Endometrium (tissue), 2 donors: ENCODE data around the gene SLC26A9.

Experiments used
- FAIRE-seq: peaks from 2 replicates; lab custom pipeline; 2012; peaks lifted over from hg19 to GRCh38; lab: Jason Lieb, UNC
- donor health status: control.
- donor health status: control.

The SLC26A9 gene

DNA sequence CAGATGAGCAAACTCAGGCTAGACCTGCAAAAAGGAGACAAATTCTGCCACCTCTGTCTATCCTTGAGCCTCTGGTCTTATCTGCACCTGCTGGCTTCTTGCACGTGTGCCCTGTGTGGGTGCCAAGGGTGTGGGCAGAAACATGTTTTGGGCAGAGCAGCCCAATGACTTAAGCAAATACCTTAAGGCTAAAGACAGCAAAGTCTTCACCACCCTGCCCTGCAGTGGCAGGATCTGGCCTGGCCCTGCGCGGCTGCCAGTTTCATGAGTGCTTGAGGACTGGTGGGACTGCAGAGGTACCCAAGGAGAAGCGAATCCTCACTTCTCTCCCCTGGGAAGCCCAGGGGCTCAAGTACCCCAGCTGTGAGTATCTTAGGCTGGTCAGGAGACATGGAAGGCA, 3.8 kb upstream of the SLC26A9 start:
- FAIRE-seq = no peak

DNA sequence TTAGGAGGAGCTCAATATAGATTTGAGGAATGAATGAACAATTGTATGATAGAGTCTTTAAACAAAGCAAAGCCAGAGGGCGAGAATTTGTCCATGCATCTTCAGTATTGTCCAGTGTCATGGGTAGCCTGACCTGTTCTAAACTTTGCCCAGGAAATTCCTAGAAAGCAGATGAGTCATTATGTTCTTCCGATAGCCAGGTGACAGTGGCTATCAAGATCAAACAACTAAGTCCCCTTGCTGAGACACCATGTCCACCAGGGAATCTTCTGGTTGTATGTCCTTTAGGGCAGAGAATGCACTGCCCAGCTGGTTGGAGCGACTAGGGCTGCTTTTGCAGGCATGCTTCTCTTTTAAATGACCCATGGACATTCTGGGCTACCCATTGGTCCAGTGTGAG, 1.8 kb upstream of the SLC26A9 start:
- FAIRE-seq = no peak

DNA sequence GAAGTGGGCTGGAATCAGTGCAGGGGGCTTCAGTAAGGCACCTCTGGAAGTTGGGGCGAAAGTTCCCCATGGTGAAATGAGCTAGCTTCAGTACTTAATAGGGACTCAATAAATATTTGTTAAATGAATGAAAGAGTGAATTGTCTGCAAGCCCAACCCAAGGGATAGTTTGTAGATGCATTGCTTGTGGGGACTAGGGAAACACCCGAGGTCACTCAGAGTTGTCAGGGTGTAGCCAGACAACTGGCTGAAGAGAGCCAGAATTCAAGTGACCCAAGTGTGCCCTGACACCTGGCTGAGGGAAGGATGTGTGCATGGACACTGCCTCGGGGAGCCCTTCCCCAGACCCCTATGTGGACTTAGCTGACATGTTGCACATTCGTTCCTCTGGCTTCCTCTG, 1.3 kb upstream of the SLC26A9 start:
- no peak for FAIRE-seq

DNA sequence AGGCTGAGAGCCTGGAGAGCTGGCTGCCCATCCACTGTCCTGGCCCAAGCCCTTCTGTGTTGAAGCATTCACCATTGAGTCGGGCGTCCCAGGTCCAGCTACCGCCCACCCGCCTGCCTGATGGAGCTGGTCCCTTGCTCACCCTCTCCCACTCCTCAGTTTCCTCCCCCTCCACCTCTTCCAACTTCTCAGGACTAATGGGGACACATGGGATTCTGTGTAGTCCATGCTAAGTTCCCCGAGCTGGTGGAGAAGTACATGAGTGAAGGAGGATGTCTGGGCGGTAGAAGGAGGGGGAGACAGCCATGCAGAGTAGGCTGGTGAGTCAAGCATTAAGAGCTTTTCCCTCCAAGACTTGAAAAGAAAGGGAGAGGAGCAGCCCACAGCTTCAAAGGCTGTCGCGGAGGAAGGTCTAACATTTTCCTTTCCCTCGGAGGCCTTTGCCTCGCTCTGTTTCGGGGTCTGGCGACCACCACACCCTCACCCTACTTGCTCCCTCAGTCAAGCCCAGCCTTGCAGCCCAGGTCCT, 561 bp downstream of the SLC26A9 start:
- FAIRE-seq = no peak

DNA sequence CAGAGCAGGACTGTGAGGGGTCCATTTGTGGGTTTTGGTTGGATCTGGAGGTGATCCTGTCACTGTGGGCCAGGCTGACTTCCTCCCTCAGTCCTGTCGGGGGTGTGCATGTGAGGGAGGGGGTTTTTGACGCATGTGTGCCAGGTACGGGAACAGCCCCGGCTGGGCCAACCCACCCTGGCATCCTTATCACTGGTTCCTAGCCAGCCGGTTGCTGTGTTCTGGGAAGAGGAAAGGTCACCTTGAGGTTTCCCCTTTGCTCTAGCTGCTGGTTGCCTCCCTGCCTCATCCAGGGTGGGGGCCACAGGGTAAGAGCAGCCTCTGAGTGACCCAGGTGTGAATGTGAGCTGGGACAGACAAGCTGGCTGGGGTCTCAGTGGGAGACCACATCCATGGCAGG, 2.5 kb downstream of the SLC26A9 start:
- FAIRE-seq = no peak

DNA sequence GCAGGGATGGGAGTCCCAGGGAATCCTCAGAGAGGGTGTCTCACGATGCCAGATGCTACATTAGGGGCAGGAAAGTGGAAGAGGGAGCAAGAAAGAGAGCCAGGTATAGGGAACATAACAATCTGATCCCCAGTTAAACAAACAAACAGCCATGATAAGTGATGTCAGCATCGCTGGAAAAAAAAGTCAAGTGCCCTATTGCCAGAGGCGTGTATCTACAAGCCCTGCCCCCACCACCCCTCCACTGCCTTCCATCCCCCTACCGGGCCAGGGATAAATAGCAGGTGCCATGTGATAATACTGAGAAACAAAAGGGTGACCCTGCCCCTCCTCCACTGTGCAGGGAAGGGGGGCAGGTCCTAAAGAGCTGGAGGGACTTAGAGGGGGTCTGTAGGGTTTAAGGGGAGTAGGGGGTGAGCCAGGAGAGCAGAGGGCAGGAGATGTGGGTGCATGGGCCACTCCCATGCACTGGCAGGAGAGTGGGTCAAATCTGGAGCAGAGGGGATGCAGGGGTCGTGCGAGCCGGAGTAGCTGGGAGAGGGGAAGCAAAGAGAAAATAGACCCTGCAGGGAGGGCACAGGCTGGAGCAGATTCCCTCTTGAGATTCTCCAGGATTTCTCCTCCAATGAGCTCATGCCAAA, 3.4 kb downstream of the SLC26A9 start:
- no peak for FAIRE-seq

DNA sequence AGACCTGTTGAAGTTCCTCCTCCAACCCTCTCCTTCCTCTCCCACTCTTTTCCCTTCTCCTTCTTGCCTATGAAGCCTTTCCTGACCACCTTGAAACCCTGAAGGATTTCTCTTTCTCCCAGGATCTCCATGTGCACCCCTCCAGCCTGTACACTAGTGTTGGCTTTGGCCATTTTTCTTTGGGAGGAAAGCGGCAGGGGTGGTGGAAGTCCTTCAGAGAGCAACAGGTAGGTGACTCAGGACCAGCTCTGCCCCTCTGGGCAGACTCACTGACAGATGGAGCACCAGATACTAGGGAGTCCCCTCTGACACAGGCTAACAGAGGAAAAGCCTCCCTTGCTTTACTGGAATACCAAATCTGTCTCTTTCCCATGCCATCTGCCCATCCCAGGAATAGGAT, 4.6 kb downstream of the SLC26A9 start:
- no peak for FAIRE-seq

DNA sequence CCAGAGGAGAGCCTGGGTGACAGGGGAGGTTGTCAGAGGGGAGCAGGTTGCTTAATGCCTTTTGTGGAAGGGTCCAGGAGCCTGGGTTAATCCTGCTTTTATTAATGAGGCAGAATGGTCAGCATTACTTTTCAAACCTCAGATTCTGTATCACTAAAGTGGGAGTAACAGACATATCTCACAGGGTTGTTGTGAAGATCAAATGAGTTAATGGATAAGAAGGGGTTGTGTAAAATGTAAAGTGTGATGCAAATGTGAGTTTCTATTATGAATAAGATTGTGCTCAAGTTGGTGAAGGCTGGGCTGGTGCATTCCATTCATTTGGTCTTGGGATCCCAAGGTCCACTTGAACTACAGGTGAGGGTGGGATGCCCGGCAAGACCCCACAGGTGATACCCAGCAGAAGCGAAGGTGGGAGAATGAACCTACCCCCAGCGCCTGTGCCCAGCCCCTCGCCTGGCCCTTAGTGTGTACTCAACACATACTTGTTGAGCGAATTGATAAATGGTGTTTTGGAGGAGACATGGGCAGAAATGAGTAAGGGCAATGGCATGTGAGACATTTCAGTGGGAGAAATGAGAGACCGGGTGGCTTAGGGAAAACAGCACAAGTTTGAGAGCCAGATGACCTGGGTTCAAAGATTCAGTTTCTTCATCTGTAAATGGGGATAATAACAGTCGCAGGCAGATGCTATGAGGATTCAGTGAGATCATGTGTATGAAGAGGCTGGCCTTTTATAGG, 6.2 kb downstream of the SLC26A9 start:
- FAIRE-seq = no peak

DNA sequence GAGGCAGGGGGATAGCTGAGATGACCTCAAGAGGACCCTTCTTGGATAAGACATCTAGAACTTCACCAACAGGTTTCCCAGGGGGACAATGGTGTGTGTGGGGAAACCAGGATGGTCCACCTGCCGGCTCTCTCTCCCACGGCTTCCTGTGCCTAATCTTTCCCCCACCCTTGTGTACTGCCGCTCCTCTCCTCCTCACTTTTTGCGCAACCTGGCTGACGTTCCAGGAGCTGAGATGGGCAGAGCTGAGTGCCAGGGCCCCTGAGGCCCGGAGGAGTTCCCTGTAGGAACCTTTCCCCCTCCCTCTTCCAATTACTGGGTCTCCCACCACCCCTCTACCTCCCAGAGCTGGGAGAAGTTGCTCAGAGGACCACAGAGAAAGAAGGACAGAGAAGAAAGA, 6.9 kb downstream of the SLC26A9 start:
- no peak for FAIRE-seq

DNA sequence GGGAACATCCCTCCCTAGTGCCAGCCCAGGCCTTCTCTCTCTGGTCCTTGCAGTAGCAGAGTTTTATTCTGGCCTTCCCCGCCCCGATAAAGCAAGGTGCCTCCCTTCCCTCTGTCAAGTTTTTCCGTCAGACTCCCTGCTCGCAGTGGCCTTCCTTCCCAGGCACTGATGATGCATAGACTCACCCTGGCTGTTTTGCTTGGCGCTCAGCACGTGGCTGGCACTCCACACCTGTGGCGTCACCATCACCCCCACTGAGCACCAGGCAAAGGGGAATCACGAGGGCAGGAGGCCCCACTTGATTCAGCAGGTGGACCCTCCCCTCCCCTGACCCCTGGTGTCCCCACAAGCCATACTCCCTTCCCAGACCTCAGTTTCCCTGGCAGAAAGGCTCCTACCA, 7.4 kb downstream of the SLC26A9 start:
- FAIRE-seq = no peak

DNA sequence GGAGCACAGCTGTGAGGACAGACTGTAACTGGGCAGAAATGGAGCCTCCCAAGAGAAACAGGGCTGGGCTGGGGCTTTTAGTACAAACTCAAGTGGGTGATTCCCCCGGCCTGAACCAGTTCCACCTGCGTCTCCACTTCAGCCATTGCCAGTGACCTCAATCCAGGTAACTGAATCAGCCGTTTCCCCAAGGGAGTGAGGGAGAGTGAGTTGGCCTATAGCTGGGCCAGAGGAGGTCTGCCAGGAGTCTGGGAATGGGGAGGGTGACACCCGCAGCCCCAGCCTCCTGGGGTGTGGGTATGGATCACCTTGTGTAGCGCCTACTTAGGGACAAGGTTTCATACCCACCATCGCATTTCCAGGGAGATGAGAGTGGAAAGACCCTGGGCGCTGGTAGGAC, 8.5 kb downstream of the SLC26A9 start:
- FAIRE-seq = no peak

DNA sequence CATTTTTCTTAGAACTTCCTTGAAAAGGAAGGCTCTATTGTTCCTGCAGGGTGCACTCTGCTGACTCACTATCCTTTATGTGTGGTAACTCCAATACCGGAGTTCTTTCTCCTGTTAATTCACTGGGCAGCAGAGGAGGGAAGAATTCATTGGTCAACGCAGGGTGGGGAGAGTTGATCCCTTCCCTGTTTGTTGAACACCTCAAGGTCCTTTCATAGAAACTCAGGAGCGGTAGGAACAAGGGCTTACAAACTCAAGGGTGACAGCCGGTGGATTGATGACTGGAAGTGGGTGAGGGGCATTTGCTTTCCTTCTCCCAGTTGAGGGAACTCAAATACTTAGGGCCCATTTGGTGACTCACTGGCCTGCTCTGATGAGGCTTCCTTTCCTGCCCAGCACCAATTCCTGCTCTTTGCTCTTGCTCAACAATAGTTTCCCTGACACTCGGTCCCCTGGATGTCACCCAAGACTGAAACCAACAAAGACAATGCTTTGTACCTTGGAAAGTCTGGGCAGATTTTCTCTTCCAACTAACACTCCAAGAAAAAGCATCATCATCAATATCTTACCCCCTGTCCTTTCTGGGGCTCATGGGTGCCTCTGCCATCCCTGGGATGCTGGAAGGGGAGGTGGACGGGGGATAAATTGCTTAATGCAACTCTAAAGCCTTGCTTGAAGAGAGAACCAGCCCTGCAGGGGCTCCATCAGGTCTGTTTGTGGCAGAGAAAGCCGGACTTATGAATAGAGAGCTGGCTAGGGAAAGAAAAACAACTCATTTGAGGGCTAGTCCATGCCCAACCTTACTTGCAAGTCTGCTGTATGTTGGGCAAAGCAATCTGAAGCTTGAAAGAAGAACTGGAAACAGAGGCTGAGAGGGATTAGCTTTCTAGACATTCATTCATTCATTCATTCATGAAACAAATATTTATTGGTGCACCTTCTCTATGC, 9.3 kb downstream of the SLC26A9 start:
- FAIRE-seq = no peak

DNA sequence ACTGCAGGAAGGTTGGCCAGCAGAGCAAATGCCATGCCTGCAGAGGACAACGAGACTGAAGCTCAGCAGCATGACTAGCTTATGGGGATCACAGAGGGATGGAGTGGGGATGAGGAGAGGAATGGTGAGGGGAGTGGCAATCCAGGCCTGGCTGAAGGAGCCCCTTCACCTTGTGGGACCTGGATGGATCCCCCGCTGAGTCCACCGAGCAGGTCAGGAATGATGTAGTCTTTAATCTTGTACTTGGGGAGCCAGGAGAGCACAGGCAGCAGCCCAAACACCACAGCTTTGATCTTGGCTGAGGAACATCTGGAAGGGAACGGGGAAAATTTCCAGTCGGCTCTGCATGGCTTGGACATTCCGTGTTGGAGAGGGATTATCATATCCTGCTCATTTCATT, 10.5 kb downstream of the SLC26A9 start:
- FAIRE-seq = no peak

DNA sequence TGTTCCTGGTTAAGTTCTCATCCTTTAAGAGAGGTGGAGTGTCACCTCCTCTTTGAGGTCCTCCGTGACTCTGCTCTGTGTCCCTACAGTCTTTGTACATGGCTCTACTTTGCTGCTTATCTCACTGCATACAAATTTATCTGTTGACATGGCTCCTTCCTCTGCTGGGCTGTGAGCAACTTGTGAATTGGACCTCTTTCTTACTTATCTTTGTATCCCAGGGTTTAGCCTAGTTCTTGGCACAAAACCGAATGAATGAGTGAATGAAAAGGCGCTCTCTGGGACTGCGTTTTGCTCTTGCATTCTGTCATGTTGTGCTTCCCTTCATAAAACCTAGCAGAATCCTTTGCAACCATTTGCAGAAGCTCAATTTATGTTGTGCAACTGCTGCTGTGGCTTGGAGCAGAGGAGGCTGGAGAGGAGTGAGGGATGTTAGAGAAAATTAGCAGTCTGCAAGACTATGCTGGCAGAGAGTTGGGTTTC, 12.4 kb downstream of the SLC26A9 start:
- no peak for FAIRE-seq

DNA sequence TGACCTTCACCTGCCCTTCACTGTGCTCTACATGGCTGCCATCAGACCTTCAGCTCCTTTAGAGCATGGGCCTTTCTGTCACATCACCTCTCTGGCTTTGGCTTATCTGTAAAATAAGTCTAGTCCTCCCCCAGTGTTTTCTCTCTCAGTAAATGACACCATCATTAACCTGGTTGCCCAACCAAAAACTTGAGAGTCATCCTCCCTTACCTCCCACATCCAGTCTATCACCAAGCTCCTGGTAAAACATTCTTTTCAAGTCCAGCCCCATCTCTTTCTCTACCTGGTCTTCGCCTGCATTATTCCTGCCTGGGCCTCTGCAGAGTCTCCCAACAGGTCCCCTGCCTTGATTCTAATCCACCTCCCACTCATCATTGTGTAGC, 13.1 kb downstream of the SLC26A9 start:
- no peak for FAIRE-seq

DNA sequence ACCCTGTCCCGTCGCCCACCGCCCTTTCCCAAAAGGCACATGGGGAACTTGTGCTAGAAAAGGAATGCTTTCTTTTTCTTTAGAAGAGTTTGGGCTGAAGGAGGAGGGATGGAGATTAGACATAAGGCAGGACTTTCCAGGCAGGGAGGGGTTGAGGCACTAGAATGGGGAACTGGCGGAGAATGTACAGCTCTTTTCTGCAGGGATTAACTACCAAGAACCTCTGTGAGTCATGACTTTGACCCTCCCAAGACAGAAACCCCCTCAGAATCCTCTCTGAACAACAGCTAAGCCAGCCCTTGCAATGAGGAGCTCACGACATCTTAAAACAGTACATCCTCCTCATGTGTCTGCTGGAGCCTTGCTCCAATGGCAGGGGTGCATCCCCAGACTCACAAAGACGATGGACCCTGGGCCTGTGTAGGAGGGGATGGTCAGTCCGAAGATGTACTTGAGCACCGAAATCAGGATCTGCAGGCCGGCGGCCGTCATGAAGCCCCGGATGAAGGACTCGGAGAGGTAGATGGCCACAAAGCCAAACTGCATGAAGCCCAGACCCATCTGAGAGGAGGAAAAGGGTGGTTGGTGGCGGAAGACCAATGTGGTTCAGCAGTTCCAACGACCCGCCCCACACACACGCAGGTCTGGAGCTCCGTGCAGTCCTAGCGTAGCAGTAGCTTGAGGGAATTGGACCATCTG, 13.6 kb downstream of the SLC26A9 start:
- no peak for FAIRE-seq

DNA sequence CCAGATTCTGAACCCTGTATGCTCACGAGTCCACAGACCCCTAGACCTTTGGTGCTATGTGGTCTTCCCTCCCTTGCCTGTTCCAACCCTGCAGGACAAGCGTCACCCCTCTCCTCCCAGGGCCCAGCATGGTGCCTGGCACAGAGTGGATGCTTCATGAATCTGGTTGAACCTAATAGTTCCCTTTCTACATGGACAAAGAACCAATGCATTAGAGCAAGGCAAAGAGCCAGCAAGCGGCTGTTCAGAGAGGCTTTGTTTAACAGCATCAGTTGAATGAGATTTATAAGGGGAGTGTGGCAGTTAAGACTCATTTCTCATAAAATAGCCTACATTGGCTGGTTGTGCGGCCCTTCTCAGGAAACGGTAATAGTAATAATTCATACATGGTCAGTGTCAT, 14.9 kb downstream of the SLC26A9 start:
- no peak for FAIRE-seq

DNA sequence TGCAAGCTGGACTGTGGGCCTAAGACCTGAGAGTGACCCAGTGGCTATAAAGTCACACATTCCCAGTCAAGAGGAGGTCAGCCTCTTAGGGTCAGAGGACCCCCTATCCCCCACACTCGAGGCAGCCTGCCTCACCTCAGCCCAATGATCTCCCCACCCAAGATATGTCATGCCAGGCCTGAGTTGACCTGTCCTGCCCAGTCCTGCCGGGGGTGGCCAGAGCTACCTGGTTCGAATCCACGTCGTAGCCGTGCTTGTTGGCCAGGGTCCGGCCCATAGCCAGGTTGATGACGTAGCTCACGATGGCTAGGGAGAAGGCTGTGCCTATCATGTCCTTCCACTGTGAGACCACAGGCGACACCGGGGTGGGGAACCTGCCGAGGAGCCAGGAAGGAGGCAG, 15.6 kb downstream of the SLC26A9 start:
- FAIRE-seq = no peak

DNA sequence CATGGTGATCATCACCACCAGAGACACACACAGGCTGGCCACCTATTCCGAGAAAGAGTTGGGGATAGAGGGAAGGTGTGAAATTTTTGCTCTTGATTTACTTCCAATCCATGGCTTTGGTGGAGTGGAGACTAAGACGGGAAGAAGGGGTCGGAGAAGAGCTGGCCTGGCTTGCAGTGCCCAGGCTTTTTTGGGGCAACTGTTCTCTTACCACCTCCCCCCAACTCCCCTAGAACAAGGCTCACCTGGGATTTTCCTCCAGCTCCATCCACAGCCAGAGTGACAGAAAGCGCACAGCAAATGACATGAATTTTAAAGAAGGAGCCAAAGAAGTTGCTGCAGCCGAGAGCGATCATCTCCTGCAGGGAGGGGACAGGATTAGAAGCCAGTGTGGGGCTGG, 16.0 kb downstream of the SLC26A9 start:
- no peak for FAIRE-seq

DNA sequence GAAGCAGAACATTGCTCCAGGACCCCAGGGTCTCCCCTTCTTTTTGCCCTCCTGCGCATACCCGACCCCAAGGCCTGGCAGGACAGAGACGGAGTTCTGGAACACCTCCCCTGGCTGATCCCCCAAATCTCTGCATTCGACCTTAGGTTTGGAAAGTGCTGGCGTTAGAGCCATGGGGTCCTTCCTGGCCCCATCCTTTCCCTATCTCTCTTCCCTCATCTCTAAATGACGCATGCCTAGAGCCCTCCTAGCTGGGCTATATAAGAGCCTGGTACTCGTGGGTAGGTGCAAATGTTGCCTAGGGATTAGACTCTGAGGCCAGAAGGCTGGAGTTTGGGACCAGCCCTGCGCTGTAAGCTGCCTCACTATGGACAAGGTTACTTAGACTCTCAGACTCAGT, 16.6 kb downstream of the SLC26A9 start:
- FAIRE-seq = no peak

DNA sequence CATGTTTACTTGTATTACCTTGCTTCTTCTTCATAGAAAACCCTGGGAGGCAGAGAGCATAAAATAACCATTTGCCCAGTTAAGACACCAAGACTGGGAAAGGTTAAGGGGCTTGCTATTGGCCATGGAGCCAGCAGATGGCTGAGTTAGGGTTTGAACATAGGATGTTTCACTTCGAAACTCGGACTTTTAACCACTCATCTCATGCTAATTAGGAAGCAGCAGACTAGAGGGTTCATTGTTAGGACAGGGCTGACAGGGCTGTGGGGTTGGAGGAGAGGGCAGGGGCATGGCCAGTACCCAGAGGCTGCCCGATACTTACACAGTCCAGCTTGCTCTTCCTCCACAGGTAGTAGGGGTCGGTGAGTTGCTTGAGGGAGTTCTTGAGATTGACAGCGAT, 17.0 kb downstream of the SLC26A9 start:
- no peak for FAIRE-seq

DNA sequence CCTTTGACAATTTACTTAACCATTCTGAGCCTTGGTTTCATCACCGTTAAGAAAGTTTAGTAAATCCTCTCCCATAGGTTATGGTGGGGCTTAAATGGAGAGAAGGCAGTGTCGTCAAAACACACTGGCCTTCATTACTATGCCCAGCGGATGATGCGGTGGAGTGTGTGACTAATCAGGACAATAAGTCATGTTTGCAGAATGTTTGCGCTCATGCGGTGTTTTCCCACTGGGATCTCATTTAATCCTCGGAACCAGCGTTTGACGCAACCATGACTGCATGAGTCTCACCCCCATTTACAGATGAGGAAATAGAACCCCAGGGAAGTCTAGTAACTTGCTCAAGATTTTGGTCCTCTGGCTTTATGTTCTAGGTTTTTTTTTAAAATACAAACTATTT, 17.5 kb downstream of the SLC26A9 start:
- FAIRE-seq = no peak
